HepG2 (cell line): ENCODE results near the gene ADCK2. TPM values are rescaled to one million over a fixed set of nuclear protein-coding genes. Genes with fewer than 3 reads are reported as not detected.

Source experiments
- CEBPZ ChIP-seq: IDR thresholded peaks from 2 replicates; pipeline ENCODE4 v1.6.1; 2012; ENCODE audit warnings: low read length, improper control_type of control experiment
- FOXO1 ChIP-seq: sonication (generic); formaldehyde crosslinking; IDR thresholded peaks from 2 replicates; pipeline ENCODE4 v1.4.0; 2020; ENCODE audit warnings: missing genetic modification reagents
- HDAC1 ChIP-seq: sonication (generic); formaldehyde crosslinking; IDR thresholded peaks from 2 replicates; pipeline ENCODE4 v1.5.1; 2020; ENCODE audit warnings: mild to moderate bottlenecking, missing genetic modification reagents
- MED13 ChIP-seq: sonication (generic); formaldehyde crosslinking; IDR thresholded peaks from 2 replicates; pipeline ENCODE4 v1.5.0; 2020; ENCODE audit warnings: missing genetic modification reagents
- NR2F6 ChIP-seq, 2 experiments: IDR thresholded peaks; 2 replicates each; pipeline ENCODE4 v1.6.1; 2016; ENCODE audit warnings: antibody characterized with exemption in 1 of 2, mild to moderate bottlenecking in 1 of 2
- STAG1 ChIP-seq: sonication (generic); formaldehyde crosslinking; IDR thresholded peaks from 2 replicates; pipeline ENCODE4 v1.4.0; 2020; ENCODE audit warnings: missing genetic modification reagents
- XRCC5 ChIP-seq: fragments of 200-400 bp; formaldehyde crosslinking; optimal IDR thresholded peaks from 2 replicates; pipeline ENCODE3; 2017; ENCODE audit warnings: mild to moderate bottlenecking, low read length
- polyA plus RNA-seq, 8 experiments: library from polyadenylated mRNA; depleted of rRNA in 3 of 8; stranded (reverse) in 7 of 8; unstranded in 1 of 8; fragments of >200 nt; fragmentation: Illumina TruSeq in 4 of 8; extraction: Trizol in 4 of 8; gene quantifications; 2 replicates each; pipeline versions ENCODE4 v1.2.1 to v1.2.3, GENCODE V29; 2011 to 2016; ENCODE audit warnings: low read depth in 4 of 8, missing spikeins in 1 of 8, mixed read lengths in 1 of 8; ENCODE audit not compliant: insufficient read depth in 1 of 8
- total RNA-seq, 5 experiments: library from RNA; depleted of rRNA; stranded (reverse); fragments of >200 nt; fragmentation: Illumina TruSeq; extraction: Trizol; gene quantifications; 2 replicates each; pipeline ENCODE4 v1.2.3, GENCODE V29; 2016; ENCODE audit warnings: low read depth in 1 of 5
- TF ChIP-seq, protein P1 (sequence below): sonication (generic); formaldehyde crosslinking; IDR thresholded peaks from 2 replicates; pipeline ENCODE4 v1.5.1; 2020; ENCODE audit warnings: mild to moderate bottlenecking, missing genetic modification reagents, moderate library complexity
- TF ChIP-seq, protein P2 (sequence below): sonication (generic); formaldehyde crosslinking; IDR thresholded peaks from 2 replicates; pipeline ENCODE4 v1.5.1; 2020; ENCODE audit warnings: mild to moderate bottlenecking, missing genetic modification reagents, borderline replicate concordance

ADCK2 gene
- total and polyA plus RNA-seq, 2 of the 13 experiments (the other 11 are each of a cell fraction or from before 2014, with no cell fraction given): 8.6 to 18.8 TPM

GRCh38 chr7:140646931-140647647 is 25.7 kb upstream of the ADCK2 start (continued):
- TF ChIP-seq CEBPZ (no peak), FOXO1 (CRISPR knock-in tag) (0 out of 2 replicates have a peak, but pooled peaks have one; percentile 32), NR2F6 (IDR thresholded peaks at IDR 0.05) (no peak), NR2F6 (CRISPR knock-in tag; IDR thresholded peaks at IDR 0.05) (peak; percentile 30; the same call in 1 of the 2 replicates), STAG1 (peak; percentile 49), HDAC1 (CRISPR knock-in tag) (no peak), XRCC5 (peak; percentile 48), MED13 (no peak)
- TF ChIP-seq, protein P1, sequence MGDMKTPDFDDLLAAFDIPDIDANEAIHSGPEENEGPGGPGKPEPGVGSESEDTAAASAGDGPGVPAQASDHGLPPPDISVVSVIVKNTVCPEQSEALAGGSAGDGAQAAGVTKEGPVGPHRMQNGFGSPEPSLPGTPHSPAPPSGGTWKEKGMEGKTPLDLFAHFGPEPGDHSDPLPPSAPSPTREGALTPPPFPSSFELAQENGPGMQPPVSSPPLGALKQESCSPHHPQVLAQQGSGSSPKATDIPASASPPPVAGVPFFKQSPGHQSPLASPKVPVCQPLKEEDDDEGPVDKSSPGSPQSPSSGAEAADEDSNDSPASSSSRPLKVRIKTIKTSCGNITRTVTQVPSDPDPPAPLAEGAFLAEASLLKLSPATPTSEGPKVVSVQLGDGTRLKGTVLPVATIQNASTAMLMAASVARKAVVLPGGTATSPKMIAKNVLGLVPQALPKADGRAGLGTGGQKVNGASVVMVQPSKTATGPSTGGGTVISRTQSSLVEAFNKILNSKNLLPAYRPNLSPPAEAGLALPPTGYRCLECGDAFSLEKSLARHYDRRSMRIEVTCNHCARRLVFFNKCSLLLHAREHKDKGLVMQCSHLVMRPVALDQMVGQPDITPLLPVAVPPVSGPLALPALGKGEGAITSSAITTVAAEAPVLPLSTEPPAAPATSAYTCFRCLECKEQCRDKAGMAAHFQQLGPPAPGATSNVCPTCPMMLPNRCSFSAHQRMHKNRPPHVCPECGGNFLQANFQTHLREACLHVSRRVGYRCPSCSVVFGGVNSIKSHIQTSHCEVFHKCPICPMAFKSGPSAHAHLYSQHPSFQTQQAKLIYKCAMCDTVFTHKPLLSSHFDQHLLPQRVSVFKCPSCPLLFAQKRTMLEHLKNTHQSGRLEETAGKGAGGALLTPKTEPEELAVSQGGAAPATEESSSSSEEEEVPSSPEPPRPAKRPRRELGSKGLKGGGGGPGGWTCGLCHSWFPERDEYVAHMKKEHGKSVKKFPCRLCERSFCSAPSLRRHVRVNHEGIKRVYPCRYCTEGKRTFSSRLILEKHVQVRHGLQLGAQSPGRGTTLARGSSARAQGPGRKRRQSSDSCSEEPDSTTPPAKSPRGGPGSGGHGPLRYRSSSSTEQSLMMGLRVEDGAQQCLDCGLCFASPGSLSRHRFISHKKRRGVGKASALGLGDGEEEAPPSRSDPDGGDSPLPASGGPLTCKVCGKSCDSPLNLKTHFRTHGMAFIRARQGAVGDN (CRISPR knock-in tag): 0 out of 2 replicates have a peak, but pooled peaks have one; percentile 10
- TF ChIP-seq, protein P2, sequence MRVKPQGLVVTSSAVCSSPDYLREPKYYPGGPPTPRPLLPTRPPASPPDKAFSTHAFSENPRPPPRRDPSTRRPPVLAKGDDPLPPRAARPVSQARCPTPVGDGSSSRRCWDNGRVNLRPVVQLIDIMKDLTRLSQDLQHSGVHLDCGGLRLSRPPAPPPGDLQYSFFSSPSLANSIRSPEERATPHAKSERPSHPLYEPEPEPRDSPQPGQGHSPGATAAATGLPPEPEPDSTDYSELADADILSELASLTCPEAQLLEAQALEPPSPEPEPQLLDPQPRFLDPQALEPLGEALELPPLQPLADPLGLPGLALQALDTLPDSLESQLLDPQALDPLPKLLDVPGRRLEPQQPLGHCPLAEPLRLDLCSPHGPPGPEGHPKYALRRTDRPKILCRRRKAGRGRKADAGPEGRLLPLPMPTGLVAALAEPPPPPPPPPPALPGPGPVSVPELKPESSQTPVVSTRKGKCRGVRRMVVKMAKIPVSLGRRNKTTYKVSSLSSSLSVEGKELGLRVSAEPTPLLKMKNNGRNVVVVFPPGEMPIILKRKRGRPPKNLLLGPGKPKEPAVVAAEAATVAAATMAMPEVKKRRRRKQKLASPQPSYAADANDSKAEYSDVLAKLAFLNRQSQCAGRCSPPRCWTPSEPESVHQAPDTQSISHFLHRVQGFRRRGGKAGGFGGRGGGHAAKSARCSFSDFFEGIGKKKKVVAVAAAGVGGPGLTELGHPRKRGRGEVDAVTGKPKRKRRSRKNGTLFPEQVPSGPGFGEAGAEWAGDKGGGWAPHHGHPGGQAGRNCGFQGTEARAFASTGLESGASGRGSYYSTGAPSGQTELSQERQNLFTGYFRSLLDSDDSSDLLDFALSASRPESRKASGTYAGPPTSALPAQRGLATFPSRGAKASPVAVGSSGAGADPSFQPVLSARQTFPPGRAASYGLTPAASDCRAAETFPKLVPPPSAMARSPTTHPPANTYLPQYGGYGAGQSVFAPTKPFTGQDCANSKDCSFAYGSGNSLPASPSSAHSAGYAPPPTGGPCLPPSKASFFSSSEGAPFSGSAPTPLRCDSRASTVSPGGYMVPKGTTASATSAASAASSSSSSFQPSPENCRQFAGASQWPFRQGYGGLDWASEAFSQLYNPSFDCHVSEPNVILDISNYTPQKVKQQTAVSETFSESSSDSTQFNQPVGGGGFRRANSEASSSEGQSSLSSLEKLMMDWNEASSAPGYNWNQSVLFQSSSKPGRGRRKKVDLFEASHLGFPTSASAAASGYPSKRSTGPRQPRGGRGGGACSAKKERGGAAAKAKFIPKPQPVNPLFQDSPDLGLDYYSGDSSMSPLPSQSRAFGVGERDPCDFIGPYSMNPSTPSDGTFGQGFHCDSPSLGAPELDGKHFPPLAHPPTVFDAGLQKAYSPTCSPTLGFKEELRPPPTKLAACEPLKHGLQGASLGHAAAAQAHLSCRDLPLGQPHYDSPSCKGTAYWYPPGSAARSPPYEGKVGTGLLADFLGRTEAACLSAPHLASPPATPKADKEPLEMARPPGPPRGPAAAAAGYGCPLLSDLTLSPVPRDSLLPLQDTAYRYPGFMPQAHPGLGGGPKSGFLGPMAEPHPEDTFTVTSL (CRISPR knock-in tag): no peak
- TF ChIP-seq, all 625 proteins: peak for 9
